Stimulated activated CD8-positive, alpha-beta memory T cell treated with anti-CD3 and anti-CD28 coated beads, Interleukin-4, amount 100 ng/mL, for 24 hours (primary cell): ENCODE measurements around the gene DGCR6L.
"Not testable (repeated sequence)": the region's sequence is repeated elsewhere in the genome, so short reads cannot be mapped to it uniquely, and the experiment has no call there.

Experiments
- DNase-seq: peaks from one replicate; pipeline ENCODE4 v3.0.0-alpha.2; 2020; ENCODE audit warnings: low read depth

Gene DGCR6L

GRCh38 chr22:20325996-20326395 is 6.1 kb upstream of the DGCR6L start:
- DNase-seq = not testable (repeated sequence)

GRCh38 chr22:20324139-20324516 is 4.3 kb upstream of the DGCR6L start:
- no peak for DNase-seq

DNA sequence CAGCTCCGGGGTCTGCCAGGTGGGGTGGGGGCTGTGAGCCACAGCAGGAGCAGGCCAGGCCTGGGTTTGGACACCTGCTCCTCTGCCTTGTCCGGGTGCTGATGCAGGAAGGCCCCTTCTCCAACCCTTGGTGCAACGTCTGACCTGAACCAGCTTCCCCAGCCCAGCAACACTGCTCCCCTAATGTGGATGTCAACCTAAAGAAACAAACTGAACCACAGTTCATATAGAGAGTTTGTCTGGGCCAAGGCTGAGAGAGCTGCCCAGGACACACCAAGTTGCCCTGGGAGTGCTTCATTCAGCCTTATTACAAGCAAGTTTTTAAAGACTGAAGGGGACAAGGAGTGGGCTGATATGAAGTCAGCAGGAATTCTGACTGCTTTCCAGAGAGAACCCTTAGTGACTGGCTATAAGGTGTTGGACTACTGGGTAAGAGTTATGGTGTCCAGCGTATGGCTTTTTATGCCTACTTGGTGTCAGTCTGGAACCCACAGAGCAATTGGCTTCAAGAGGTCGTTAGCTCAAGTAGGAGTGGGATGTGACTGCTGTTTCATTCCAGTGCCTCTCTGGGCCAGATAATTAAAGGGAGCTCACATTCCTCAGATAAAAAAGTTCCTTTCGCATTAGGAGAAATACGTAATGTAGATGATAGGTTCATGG is 1.8 kb upstream of the DGCR6L start:
- not testable (repeated sequence) for DNase-seq

DNA sequence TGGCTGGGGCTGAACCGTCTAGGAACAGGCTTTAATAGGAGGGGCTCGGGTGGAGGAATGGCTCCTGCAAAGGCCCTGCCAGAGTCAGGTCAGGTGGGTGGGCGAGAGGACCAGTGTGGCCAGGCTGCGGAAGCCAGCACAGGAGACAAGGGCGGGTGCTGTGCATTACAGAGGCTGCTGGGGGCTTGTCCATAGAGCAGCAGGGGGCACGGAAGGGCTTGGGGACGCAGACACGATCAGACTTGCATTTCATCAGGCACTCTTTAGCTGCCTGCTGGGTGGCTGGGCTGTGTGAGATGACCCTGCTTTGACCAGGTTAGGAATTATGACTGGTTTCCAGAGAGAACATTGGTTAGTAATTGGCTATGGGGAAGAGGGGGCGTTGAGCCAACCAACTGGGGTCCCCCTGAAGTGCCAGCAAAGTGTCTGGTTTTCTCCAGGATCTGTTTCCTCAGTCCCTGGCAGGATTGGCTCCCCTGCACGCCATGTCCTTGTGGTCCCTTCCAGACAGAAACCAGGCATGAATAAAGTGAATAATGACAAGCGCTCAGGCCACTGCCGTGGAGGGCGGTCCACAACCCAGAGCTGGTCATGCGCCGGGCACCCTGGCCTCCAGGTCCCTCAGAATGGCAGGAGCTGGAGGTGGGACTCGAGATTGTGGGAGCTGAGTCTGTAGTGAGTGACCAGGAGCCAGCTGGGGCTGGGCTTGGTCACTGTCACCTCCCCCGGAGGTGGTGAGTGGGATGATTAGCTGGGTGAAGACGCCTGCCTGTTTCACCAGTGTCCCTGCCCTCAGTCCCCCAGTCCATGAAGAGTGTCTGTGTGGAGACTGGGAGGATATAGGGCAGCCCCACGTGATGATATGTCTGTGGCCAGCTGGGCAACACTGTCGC is 1.0 kb upstream of the DGCR6L start:
- DNase-seq = not testable (repeated sequence)

DNA sequence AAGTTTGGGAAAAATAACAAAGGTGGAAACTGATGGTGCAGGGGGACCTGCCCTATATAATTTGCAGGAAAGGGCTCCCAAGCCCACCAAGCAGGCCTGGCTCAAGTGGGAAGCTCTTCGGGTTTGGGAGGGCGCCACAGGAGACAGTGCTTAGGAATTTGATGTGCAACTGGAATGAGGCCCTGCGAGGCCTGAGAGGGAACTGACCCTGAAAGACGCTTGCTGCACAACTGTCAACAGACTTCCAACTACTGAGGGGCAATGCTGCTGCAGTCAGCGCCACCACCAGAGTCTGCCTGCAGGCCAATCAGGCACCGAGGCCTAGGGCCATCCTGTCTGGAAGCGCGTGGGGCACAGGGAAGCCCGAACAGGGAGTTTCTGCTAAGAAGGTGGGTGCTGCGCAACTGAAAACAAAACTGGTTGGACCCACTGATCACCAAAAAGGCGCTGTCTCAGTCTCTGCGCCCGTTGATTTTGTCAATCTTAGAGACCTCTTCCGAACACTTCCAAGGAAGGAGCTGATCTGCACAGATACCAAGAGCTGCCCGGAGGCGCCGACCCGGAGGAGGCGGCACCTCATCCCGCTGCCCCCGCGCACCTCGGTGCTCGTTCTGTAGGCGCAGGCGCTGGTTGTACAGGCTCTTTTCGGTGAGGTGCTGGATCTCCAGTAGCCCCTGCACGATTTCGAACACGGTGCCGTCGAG is 667 bp downstream of the DGCR6L start:
- no peak for DNase-seq

GRCh38 chr22:20318043-20318688 is 1.7 kb downstream of the DGCR6L start:
- not testable (repeated sequence) for DNase-seq

DNA sequence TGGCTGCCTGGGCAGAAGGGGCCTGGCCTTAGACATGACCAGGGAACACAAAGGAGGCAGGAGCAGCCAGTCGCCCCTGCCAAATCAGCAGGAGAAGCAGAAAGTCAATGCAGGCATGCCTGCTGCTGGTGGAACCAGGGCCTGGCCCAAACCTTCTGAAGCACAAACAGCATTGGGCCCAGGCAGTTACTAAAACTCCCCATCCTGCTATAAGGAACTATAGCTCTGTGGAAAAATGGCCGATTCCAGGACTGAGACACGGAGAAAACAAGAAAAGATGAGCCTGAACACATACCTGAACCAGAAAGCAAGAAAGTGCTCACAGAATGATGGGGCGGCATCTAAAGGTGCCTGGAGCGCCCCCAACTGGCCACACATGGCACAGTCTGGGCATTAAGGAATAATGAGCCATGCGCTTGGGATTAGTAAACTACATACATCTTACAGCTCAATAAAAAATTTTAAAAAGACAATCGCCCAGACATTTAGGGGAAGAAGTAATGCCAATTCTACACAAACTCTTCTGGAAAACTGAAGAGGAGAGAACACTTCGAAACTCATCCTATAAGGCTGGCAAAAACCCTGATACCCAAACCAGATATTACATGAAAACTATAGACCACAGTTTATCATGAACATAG is 2.3 kb downstream of the DGCR6L start:
- DNase-seq = not testable (repeated sequence)

DNA sequence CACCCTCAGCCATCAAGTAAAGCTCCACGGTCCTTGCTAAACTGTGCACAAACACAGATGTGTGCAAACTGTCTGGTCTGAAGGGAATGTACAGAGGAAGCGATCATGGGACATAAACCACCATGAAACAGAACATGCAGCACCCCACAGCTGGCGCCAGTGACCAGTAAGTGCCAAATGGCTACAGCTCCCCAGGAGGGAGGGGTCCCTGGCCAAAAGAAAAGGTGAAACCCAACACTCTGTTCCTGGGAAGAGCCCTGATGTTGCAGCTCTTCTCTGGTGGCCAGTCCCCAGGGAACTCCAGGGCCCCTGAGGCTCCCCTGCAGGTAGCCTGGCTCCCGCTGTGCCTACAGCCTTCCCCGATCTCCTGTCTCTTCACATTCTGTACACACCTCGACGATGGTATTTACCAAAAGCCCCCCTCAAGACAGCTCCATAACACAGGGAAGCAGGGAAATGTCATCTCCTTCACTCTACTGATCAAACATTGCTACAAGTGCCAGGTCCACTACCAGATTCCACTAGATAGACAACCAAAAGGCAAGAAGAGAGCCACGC is 2.9 kb downstream of the DGCR6L start:
- no peak for DNase-seq

- DNase-seq = no peak
Measured at GRCh38 chr22:20316217-20316843, 3.5 kb downstream of the DGCR6L start.

DNA sequence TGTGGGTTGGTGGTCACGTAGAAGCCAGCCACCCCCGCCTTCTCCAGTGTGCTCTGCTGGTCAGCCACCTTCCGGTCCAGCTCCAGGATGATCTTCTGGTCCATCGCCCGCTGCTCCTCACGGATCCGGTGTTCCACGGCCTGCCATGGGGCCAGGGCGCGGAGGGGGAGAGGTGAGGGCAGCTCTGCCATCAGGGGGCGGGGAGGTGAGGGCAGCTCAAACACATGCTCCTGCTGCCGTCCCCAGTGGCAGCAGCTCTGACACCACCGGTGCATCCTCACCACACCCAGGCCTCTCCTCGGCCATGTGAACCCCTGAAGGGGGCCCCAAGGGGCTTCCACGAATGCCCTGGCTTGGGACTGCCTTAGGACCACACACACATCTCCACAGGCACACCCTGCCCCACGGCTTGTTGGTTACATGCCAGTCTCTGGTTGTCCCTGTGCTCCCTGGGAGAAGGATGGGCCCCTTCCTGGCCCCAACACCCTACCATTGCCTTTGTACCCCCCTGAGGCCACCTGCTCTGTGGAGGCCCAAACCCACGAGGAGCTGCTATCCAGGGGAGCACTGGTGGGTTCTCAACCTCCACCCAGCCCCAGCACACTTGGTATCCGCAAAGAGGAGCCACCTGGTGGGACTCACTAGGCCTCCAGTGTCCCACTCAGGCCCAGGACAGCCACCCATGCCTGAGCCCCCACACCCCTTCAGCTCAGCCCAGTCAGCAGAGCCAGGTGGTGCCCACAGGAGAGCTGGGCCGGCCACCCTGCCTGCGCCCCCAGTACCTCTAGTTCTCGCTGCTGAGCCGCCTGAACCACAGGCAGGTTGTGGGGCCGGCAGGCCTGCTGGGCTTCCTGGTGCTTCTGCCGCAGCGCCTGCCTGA is 4.3 kb downstream of the DGCR6L start:
- no peak for DNase-seq

DNA sequence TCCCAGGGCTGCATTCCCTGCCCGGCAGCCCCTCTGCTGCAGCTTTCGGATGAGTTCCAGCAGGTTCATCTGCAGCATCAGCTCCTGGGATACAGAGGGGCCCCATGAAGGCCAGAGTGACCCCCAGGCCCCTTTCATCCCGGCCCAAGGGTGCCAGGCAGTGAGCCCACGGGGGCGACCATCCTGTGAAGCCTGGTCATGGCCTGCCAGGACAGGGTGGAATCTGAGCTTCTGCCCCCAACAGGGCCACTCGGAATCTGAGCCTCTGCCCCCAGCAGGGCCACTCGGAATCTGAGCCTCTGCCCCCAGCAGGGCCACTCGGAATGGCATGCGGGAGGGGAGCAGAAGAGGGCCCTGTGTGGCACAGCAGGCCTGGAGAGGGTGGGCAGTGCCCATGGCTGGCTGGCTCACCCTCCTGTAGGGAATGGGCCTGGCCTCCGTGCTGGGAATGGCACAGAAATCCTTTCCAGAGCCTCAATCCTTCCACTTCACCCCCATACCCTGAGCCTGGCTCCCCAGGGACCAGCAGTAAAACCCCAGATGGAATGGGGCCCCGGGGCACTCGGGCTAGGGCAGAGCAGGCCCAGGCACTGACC is 5.0 kb downstream of the DGCR6L start:
- DNase-seq = not testable (repeated sequence)

- not testable (repeated sequence) for DNase-seq
Measured at GRCh38 chr22:20314206-20314605, 5.7 kb downstream of the DGCR6L start.

- DNase-seq = not testable (repeated sequence)
Measured at GRCh38 chr22:20313306-20314077, 6.4 kb downstream of the DGCR6L start.

DNA sequence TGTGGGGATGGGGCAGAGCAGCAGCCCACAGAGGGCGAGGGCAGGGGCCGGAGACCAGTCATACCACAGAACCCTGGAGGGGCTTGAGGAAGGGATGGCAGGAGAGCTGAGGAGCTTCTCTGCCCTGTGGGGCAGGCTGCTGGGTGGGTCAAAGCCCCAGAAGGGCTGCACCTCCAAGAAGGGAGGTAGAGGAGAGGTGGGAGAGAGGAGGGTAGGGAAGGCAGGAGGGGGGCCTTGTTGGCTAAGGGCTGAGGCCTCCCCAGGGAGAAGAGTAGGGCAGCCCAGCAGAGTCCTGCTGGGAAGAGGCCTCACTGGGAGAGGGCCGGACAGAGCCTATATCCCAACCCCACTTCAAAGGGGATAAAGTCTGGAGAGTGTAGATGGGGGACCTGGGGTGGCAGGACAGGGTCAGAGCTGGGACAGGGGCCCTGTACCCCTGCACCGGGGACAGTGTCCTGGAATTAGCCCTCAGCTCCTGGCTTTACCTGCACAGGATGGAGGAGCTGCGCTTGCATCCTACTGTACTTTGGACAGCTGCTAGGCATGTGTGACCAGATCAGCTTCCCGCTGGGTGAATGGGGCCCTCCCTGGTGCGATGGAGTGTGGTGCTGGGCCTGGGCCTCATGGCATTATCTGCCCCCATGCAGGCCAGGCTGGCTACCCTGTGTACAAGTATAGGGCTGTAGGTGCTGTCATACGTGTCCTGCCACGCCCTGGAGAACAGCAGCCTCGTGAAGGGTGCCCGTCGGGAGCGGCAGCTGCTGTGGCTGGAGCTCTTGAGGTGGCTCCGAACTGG is 7.3 kb downstream of the DGCR6L start:
- no peak for DNase-seq

DNA sequence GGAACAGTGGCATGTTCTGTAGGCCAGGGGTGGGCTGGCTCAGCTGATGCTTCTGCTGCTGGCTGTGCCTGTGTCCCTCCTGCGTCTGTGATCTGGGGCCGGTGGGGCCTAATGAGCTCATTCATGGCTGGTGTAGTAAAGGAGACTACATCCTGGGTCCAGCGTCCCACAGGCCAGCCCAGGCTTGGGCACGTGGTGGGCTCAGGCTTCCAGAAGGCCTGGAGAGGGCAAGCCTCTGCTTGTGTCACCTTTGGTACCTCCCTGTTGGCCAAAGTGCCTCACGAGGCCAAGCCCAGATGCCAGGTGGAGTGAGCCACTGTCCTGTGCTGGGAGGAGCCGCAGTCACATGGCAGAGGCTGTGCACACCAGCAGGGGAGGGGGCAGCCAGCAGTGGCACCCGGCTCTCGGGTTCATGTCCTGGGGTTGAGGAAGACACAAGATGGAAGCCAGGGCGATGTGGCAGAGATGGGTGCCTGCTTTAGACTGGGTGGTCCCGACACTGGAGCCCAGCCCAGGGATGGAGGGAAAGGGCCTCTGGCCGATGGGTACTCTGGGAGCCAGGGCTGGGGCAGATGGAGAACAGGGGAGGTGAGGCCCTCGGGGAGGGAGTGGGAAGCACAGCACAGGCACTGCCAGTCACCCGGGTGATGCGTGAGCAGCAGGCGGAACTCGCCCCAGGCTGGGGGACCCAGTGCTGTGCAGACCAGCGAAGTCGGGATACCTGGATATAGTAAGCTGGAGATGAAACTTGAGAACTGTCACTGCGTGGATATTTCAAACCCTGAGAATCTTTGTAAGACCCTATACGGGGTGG is 8.4 kb downstream of the DGCR6L start:
- DNase-seq = not testable (repeated sequence)

DNA sequence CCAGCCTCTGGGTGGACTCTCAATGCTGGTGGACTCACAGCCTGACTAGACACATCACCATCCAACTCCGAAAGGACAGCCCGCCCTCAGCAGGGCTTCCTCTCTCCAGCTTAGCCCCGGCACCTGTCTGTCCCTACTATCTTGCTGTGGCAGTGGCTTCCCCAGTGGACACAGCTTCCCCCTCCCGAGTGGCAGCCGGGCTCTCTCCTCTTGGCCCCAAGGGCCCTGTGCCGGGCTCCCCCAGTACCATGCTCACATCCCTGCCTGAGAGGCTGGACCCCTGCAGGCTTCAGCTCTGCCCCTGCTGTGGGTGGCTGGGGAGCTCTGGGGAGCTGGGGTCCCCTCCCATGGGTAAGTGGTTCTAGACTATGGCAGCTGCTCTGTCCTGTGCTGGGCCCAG is 9.1 kb downstream of the DGCR6L start:
- not testable (repeated sequence) for DNase-seq

DNA sequence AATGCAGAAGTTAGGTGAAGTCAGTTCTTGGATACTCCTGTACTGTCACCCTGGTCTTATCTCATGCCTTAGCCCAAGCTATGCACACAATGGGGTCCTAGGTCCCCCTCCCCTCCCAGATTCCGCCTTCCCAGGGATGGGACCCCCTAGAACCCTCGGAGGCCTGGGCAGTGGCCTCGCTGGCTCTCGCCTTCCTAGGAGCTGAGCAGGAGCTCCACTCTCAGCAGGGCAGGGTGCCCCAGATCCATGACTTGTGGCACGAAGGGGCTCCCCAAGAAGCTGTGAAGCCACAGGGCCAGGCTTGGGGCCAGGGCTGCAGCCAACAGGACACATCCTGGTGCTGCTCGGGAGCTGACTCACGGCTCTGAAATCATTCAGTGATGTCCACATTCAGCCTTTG is 9.7 kb downstream of the DGCR6L start:
- DNase-seq = not testable (repeated sequence)
